Measurements from ENCODE around the gene OR8I2. TPM values are rescaled to one million over a fixed set of nuclear protein-coding genes. Genes with fewer than 3 reads are reported as not detected.
A peak's percentile ranks its signal among the peaks of the same experiment; 100 is the strongest.
"Not testable (repeated sequence)": the region's sequence is repeated elsewhere in the genome, so short reads cannot be mapped to it uniquely, and the experiment has no call there.

OR8I2 gene
- not detected for total RNA-seq

DNA sequence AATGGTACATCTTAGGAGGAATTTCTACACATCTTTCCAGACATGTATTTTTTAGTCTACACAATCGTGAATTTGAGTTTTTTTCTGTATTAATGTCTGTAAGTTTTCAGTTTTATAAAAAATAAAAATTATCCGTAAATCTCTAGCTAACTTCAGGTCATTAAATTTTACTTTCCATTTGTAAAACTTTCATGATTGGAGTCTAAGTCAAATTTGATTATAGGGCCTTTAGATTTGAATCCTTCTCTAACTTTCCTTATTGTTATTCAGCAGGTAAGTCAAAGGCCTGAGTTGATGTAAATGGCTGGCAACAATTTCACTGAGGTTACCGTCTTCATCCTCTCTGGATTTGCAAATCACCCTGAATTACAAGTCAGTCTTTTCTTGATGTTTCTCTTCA is at the start of gene OR8I2:
OR8I2 (plus strand) TSS at position 301 of the 400 bp plus-strand sequence; CDS start at position 301, 0 bp downstream.
- intact Hi-C loops (cut with DNase I) = no loop called here
- Histone ChIP-seq H3K27ac (no peak within 1 kb of the TSS), H3K27me3 (no peaks in the 10 kb centered on the region), H3K9me3 (no peaks in the 10 kb centered on the region), H3K36me3 (replicated peaks in 1 of 2; ENCODE audit: insufficient read depth in 1 of 2, low read depth in 2 of 2) (no peaks in the 10 kb centered on the region), H3K4me3 (no peak within 1 kb of the TSS), H3K4me1 (no peaks in the 10 kb centered on the region)
- DNase-seq = no peak
- no peak for ATAC-seq
- 50 to 55% methylated on average over 3 of the region's 3 CpGs for WGBS, 2 donors
- TF ChIP-seq, protein P1, sequence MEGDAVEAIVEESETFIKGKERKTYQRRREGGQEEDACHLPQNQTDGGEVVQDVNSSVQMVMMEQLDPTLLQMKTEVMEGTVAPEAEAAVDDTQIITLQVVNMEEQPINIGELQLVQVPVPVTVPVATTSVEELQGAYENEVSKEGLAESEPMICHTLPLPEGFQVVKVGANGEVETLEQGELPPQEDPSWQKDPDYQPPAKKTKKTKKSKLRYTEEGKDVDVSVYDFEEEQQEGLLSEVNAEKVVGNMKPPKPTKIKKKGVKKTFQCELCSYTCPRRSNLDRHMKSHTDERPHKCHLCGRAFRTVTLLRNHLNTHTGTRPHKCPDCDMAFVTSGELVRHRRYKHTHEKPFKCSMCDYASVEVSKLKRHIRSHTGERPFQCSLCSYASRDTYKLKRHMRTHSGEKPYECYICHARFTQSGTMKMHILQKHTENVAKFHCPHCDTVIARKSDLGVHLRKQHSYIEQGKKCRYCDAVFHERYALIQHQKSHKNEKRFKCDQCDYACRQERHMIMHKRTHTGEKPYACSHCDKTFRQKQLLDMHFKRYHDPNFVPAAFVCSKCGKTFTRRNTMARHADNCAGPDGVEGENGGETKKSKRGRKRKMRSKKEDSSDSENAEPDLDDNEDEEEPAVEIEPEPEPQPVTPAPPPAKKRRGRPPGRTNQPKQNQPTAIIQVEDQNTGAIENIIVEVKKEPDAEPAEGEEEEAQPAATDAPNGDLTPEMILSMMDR (IDR thresholded peaks at IDR 0.05) = no peak
- TF ChIP-seq POLR2A (IDR thresholded peaks at IDR 0.05) = no peak

DNA sequence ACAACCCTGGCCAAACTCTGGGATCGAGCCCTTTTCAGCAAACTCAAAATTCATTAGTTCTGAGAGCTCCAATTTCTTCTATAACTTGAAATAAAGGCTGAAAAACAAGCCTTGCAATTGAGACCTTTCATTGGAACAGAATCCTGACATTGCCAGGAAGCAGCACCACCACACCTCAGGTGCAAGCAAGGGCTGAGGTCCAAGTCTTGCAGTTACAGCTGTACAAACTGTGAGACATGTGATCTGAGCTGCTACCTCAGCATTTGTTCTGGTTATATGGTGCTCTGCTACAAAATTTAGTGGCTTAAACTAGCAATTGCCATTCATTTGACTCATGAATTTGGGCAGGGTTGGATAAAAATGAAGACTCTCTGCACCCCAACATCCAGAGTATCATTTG is 47.6 kb upstream of the OR8I2 start:
- Histone ChIP-seq H3K4me1 (peaks cover 6% of the 10 kb centered on the region), H3K36me3 (replicated peaks in 1 of 2; ENCODE audit: insufficient read depth in 1 of 2, low read depth in 2 of 2) (no peaks in the 10 kb centered on the region), H3K9me3 (no peaks in the 10 kb centered on the region), H3K27me3 (no peaks in the 10 kb centered on the region), H3K4me3 (no peak overlapping the region), H3K27ac (no peak overlapping the region)
- intact Hi-C loops (cut with DNase I) = no loop called here
- TF ChIP-seq, protein P1 (IDR thresholded peaks at IDR 0.05) = no peak
- no peak for TF ChIP-seq POLR2A (IDR thresholded peaks at IDR 0.05)
- peak in 2 of 4 donors; percentile 43 to 59 for DNase-seq
- 65 to 73% methylated on average over 1 of the region's 1 CpG for WGBS, 2 donors
- ATAC-seq = peak; percentile 45

DNA sequence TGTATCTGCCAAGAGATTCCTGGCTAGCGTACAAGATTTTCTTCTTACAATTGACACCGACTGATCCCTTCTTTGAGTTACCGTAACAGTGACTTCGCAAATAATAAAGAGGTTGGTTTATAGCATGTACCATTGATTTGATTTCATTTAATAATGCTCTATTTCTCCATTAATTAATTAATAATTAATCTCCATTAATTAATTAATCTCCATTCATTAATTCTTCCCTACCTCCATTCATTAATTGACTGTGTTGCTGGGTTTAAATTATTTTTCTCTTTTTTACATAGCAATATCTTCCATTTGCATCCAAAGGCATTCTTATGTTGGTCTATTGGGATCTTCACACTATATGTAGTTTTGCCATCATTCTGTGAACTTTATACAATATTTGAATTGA is 44.6 kb upstream of the OR8I2 start:
- 69% methylated on average over 4 of the region's 4 CpGs for WGBS, 2 donors

DNA sequence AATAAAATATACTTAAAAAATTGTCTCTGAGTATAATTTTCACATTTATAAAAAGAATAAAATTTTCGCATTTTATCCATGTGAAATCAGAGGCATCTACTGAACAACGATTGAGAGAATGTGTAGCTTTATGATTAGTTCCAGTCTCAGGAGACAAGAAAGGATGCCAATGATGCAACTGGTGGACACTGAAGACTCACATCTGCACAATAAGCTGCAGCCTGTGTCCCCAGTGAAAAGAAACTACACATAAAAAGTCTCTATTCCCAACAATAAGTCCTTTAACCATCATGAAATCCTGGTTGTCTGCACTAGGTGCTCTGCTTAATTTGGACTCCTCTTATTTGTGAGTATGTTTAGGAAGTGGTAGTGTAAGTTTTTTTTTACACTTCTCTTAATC is 43.6 kb upstream of the OR8I2 start:
- no peak for ATAC-seq
- Histone ChIP-seq H3K36me3 (replicated peaks in 1 of 2; ENCODE audit: insufficient read depth in 1 of 2, low read depth in 2 of 2) (no peaks in the 10 kb centered on the region), H3K4me3 (no peak overlapping the region), H3K27me3 (no peaks in the 10 kb centered on the region), H3K27ac (no peak overlapping the region), H3K9me3 (no peaks in the 10 kb centered on the region), H3K4me1 (peaks cover 6% of the 10 kb centered on the region)
- intact Hi-C loops (cut with DNase I) = no loop called here
- 54 to 63% methylated on average over 2 of the region's 2 CpGs for WGBS, 2 donors
- TF ChIP-seq, protein P1 (IDR thresholded peaks at IDR 0.05) = no peak
- TF ChIP-seq POLR2A (IDR thresholded peaks at IDR 0.05) = no peak
- no peak for DNase-seq

More for the DNA sequence above, 44.6 kb upstream of the OR8I2 start:
- Histone ChIP-seq H3K27me3 (no peaks in the 10 kb centered on the region), H3K4me1 (peaks cover 6% of the 10 kb centered on the region), H3K27ac (no peak overlapping the region), H3K9me3 (no peaks in the 10 kb centered on the region), H3K36me3 (replicated peaks in 1 of 2; ENCODE audit: insufficient read depth in 1 of 2, low read depth in 2 of 2) (no peaks in the 10 kb centered on the region), H3K4me3 (no peak overlapping the region)
- DNase-seq (no peak), ATAC-seq (no peak)
- intact Hi-C loops (cut with DNase I) = no loop called here
- TF ChIP-seq POLR2A (IDR thresholded peaks at IDR 0.05) = no peak
- TF ChIP-seq, protein P1 (IDR thresholded peaks at IDR 0.05) = no peak

DNA sequence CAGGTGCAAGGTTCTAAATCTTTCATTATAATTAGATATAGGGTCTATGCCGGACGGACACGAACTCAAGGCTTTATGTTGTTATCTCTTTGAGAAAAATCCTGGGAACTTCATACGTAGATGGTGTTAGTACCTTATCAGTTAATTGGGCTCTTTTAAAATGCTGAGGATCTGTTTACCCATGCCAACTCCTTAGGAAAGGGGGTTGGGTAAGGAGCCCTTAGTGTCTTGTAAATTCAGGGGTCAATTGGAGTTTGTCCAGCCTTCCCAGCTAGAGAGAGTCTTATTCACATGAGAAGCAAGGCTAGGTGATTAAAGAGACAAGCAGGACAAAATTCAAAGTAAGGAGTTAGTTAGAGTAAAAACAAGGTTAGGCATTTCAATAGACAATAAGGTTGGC is 36.7 kb upstream of the OR8I2 start:
- 21 to 43% methylated on average over 4 of the region's 4 CpGs for WGBS, 2 donors
- not testable (repeated sequence) for ATAC-seq, H3K4me1 ChIP-seq

DNA sequence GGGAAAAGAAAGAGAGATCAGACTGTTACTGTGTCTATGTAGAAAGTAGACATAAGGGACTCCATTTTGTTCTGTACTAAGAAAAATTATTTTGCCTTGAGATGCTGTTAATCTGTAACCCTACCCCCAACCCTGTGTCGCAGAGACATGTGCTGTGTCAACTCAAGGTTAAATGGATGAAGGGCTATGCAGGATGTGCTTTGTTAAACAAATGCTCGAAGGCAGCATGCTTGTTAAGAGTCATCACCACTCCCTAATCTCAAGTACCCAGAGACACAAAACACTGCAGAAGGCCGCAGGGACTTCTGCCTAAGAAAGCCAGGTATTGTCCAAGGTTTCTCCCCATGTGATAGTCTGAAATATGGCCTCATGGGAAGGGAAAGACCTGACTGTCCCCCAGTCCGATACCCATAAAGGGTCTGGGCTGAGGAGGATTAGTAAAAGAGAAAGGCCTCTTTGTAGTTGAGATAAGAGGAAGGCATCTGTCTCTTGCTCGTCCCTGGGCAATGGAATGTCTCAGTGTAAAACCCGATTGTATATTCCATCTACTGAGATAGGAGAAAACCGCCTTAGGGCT is 35.4 kb upstream of the OR8I2 start:
- H3K4me1 ChIP-seq; DNase-seq; H3K4me3 ChIP-seq; H3K27ac ChIP-seq; H3K36me3 ChIP-seq (replicated peaks in 1 of 2; ENCODE audit: insufficient read depth in 1 of 2, low read depth in 2 of 2); intact Hi-C loops (cut with DNase I); H3K9me3 ChIP-seq; ATAC-seq; H3K27me3 ChIP-seq: not testable (repeated sequence)
- 42 to 44% methylated on average over 7 of the region's 7 CpGs for WGBS, 2 donors

More for the DNA sequence above, 36.7 kb upstream of the OR8I2 start:
- H3K4me3 ChIP-seq; H3K27me3 ChIP-seq; H3K27ac ChIP-seq; H3K36me3 ChIP-seq (replicated peaks in 1 of 2; ENCODE audit: insufficient read depth in 1 of 2, low read depth in 2 of 2); intact Hi-C loops (cut with DNase I); H3K9me3 ChIP-seq; DNase-seq: not testable (repeated sequence)

DNA sequence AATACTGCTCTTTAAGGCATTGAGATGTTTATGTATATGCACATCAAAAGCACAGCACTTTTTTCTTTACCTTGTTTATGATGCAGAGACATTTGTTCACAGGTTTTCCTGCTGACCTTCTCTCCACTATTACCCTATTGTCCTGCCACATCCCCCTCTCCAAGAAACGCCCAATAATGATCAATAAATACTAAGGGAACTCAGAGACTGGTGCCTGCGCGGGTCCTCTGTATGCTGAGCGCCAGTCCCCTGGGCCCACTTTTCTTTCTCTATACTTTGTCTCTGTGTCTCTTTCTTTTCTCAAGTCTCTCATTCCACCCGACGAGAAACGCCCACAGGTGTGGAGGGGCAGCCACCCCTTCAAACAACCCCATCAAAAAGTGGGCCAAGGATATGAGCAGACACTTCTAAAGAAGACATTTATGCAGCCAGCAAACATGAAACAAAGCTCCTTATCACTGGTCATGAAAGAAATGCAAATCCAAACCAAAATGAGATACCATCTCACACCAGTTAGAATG is 34.8 kb upstream of the OR8I2 start:
- intact Hi-C loops (cut with DNase I); H3K4me3 ChIP-seq; DNase-seq; H3K36me3 ChIP-seq (replicated peaks in 1 of 2; ENCODE audit: insufficient read depth in 1 of 2, low read depth in 2 of 2); H3K27me3 ChIP-seq; H3K9me3 ChIP-seq; ATAC-seq; H3K27ac ChIP-seq; H3K4me1 ChIP-seq: not testable (repeated sequence)
- 71 to 77% methylated on average over 7 of the region's 7 CpGs for WGBS, 2 donors
